ENCODE results near the gene CADM4.
A peak's percentile ranks its signal among the peaks of the same experiment; 100 is the strongest.
"Not testable (repeated sequence)": the region's sequence is repeated elsewhere in the genome, so short reads cannot be mapped to it uniquely, and the experiment has no call there.

The CADM4 gene

GRCh38 chr19:43605875-43606568 is 33.6 kb downstream of the CADM4 start:
- DNase-seq: no peak

- DNase-seq: not testable (repeated sequence)
These were observed 39.3 kb downstream of the CADM4 start for GRCh38 chr19:43600326-43600725.

- no peak for DNase-seq
These were observed 39.9 kb downstream of the CADM4 start for GRCh38 chr19:43599635-43600295.

- DNase-seq: no peak
These were observed 41.0 kb downstream of the CADM4 start for GRCh38 chr19:43598445-43599240.

DNA sequence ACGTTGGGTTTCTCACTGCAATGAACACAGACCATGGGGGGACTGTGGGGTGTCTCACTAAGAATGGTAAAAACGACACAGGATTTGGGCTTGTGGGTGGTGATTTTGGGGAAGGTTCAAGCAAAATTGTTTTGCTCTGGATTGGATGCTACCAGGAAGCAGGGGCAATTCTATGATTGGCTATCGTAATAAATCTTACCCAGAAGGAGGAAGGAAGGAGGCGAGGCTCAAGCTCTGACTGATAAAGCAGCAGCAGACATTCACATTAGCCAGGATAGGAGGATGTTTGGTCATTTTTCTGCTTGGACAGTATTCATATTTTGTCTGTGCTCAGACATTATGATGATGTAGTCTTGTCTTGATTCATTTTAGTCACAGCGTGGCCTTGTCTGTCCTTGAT is 41.8 kb downstream of the CADM4 start:
- no peak for DNase-seq

DNA sequence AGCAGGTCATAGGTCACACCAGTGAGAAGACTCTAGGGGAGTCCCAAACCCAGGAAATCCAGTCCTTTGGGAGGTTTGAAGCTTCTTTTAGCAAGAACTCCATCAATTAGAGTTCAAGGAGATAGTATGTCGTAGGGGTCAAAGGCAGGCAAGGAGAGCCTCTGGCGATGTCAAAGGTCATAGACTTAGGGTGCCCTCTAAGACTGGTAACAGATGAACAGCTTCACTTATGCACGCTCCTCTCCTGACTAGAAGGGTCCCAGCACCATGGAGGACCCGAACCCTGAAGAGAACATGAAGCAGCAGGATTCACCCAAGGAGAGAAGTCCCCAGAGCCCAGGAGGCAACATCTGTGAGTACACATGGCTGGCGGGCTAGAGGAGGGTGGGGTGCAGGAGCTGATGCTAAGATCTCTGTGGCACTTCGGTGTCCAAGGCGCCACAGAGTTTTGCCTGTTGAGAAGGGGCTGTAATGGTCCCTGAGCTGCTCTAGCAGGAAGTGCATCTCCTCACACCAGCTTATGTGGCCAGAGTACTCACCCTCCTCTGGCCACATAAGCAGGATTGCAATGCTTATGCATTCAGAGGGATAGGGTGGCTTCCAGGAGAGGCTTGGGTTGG is 42.7 kb downstream of the CADM4 start:
- no peak for DNase-seq

GRCh38 chr19:43595999-43596841 is 43.4 kb downstream of the CADM4 start, which contains the start of the genes IRGQ and ZNF576:
Gene IRGQ, minus strand, starts transcription at chr19:43596134. Its CDS starts 796 bp downstream, at chr19:43595338.
Gene ZNF576, plus strand, starts transcription at chr19:43596595. Its CDS starts 514 bp downstream, at chr19:43597109.
- peak; percentile 99 for DNase-seq

DNA sequence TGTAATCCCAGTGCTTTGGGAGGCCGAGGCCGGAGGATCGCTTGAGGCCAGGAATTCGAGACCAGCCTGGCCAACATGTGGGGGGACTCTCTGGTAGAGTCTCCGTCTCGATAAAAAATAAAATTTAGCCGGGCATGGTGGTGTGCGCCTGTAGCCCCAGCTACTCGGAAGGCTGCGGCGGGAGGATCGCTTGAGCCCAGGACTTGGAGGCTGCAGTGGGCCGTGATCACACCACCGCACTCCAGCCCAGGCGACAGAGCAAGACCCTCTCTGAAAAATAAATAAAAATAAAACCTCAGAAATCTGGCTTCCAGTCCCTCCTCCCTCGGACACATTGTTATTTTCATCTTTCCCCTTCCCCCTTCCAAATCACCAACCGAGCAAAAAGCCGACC is 44.0 kb downstream of the CADM4 start:
- DNase-seq: no peak

GRCh38 chr19:43594710-43595604 is 44.7 kb downstream of the CADM4 start:
- DNase-seq: peak; percentile 72

DNA sequence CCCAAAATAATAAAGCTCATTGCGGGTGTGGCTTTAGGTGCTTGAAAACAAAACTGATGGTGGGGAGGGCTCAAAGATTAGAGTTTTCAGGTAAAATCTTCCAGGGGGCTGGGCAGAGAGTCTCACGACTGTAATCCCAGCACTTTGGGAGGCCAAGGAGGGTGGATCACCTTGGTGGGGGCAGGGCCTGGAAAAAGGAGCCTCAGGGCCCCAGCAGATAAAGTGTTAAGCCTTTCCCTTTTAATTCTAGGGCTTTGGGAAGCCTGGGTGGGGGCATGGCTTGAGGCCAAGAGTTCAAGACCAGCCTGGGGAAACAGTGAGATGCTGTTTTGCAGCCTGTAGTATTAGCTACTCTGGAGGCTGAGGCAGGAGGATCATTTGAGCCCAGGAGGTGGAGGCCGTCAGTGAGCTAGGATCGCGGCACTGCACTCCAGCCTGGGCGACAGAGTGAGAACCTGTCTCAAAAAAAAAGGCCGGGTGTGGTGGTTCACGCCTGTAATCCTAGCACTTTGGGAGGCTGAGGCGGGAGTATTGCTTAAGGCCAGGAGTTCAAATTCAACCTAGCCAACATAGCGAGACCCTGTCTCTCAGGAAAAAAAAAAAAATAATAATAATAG is 45.5 kb downstream of the CADM4 start:
- DNase-seq: no peak

- DNase-seq: no peak
These were observed 46.8 kb downstream of the CADM4 start for GRCh38 chr19:43592800-43593350.

- no peak for DNase-seq
These were observed 47.5 kb downstream of the CADM4 start for GRCh38 chr19:43591904-43592772.

DNA sequence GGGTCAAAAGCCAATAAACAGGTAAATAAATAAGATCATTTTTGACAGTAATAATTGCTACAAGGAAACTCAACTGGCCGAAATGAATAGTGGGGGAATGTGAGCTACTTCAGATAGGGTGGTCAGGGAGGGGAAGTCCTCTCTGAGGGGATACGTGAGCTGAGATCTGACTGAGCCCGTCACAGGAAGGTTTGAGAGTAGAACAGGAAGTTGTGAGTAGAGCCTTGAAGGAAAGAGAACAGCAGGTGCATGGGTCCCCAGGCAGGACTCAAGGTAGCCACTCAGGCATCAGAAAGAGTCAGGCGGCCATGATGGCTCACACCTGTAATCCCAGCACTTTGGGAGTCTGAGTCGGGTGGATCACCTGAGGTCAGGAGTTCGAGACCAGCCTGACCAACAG is 50.0 kb downstream of the CADM4 start:
- DNase-seq: no peak

GRCh38 chr19:43589277-43589676 is 50.4 kb downstream of the CADM4 start:
- DNase-seq: no peak

- not testable (repeated sequence) for DNase-seq
These were observed 52.6 kb downstream of the CADM4 start for GRCh38 chr19:43587029-43587428.

GRCh38 chr19:43586346-43586745 is 53.3 kb downstream of the CADM4 start:
- no peak for DNase-seq

- DNase-seq: no peak
These were observed 55.2 kb downstream of the CADM4 start for GRCh38 chr19:43584484-43584883.

GRCh38 chr19:43582495-43582894 is 57.2 kb downstream of the CADM4 start:
- DNase-seq: no peak

DNA sequence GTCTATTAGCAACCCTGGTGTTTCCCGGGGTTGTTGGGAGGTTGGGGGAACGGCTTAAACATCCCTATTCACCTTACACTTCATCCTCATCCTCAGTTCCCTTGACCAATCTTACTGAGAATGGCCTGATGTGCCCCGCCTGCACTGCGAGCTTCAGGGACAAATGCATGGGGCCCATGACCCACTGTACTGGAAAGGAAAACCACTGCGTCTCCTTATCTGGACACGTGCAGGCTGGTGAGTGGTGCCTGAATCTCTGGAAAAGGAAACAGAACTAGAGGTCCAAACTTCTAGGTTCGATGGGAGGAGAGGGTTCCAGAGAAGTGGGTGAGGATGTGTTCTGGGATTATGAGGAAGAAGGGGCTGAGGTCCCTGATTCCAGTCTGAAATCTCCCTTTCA is 58.2 kb downstream of the CADM4 start:
- no peak for DNase-seq

All from central memory CD4-positive, alpha-beta T cell (primary cell).